Heart right ventricle (tissue), 16 donors: Measurements from ENCODE around the gene SYNJ1. TPM values are rescaled to one million over a fixed set of nuclear protein-coding genes. Genes with fewer than 3 reads are reported as not detected.
"Not testable (repeated sequence)": the region's sequence is repeated elsewhere in the genome, so short reads cannot be mapped to it uniquely, and the experiment has no call there.

Experiments
- ATAC-seq, 8 donors: fragments of 200-7000 bp; cut with Tn5 transposase; one replicate each; pipeline ENCODE4 v1.9.1; 2020; ENCODE audit warnings: mild to moderate bottlenecking in 8 of 8, moderate library complexity in 8 of 8, moderate number of reproducible peaks in 1 of 8
- DNase-seq, 2 donors: peaks; one replicate each; pipeline ENCODE4 v3.0.0-alpha.2; 2020
- H3K27ac ChIP-seq, 10 donors: fragments of 200-600 bp; sonication (generic) in 2 of 10; one replicate each; pipeline versions ENCODE4 v1.5.0 to v1.8.0; 2020 to 2022; ENCODE audit warnings: mild to moderate bottlenecking in 3 of 10
- H3K27me3 ChIP-seq, 7 donors: fragments of 200-600 bp; one replicate each; pipeline ENCODE4 v1.8.0; 2021 to 2022; ENCODE audit warnings: mild to moderate bottlenecking in 2 of 7
- H3K36me3 ChIP-seq, 9 donors: fragments of 200-600 bp; sonication (generic) in 1 of 9; one replicate each; pipeline versions ENCODE4 v1.5.0 to v1.8.0; 2020 to 2022; ENCODE audit warnings: mild to moderate bottlenecking in 2 of 9
- H3K4me1 ChIP-seq, 9 donors: fragments of 200-600 bp; sonication (generic) in 1 of 9; one replicate each; pipeline versions ENCODE4 v1.5.0 to v1.8.0; 2020 to 2022; ENCODE audit warnings: mild to moderate bottlenecking in 4 of 9
- H3K4me3 ChIP-seq, 10 donors: fragments of 200-600 bp; sonication (generic) in 2 of 10; one replicate each; pipeline versions ENCODE4 v1.5.0 to v1.8.0; 2020 to 2022; ENCODE audit warnings: mild to moderate bottlenecking in 7 of 10, moderate library complexity in 2 of 10
- H3K9me3 ChIP-seq, 11 donors: fragments of 200-600 bp in 10 of 11; sonication (generic) in 2 of 11; one replicate each; pipeline versions ENCODE4 v1.5.0 to v1.8.0; 2013 to 2022; ENCODE audit warnings: mild to moderate bottlenecking in 2 of 11, control low read depth in 1 of 11, moderate library complexity in 1 of 11
- CTCF ChIP-seq, 9 donors: fragments of 200-600 bp; sonication (generic) in 2 of 9; IDR thresholded peaks; one replicate each; pipeline versions ENCODE4 v1.5.0 to v1.8.0; 2021 to 2022; ENCODE audit warnings: antibody characterized with exemption in 9 of 9, mild to moderate bottlenecking in 5 of 9, moderate library complexity in 1 of 9
- WGBS, 2 donors: extraction: QIAGEN DNeasy Blood & Tissue Kit; methylation state at CpG; one replicate each; pipeline ENCODE4 v1.1.7; 2013; ENCODE audit warnings: inconsistent platforms in 1 of 2; 5-methylcytosine and 5-hydroxymethylcytosine counted together
- intact Hi-C, 10 donors: fragments of 100-400 bp; cut with DNase I; formaldehyde crosslinking; loops; one replicate each; pipeline versions ENCODE4 v1.11.1 to v1.14.2; 2022
- polyA plus RNA-seq, 2 donors: library from polyadenylated mRNA; stranded (reverse); fragments of 200-250 nt; gene quantifications; one replicate each; pipeline ENCODE4 v1.2.3, GENCODE V29; 2013
- total RNA-seq, 10 donors: library from RNA; stranded (reverse); fragmentation: NEBNext Ultra II Directional in 3 of 10; extraction: Animal tissue kit (Norgen Biotek cat#: 25700) in 3 of 10; gene quantifications; one replicate each; pipeline versions ENCODE4 v1.2.1 to v1.2.4, GENCODE V29; 2021 to 2023
- donor health status: Arrhythmogenic right ventricular cardiomyopathy.
- donor health status: ischemic (EF 13 %, LVEDD 7.1; RV severe dilation, severe dysfunction).
- donor health status: healthy with polysubstance abuse.
- donor health status: DM: no; HTN: yes; CAD: no.
- donor health status: DM: no; HTN: no; CAD: no.
- donor health status: ischemic (EF 25% LVEDD 6.9; RV normal size, moderate dysfunction).
- donor health status: ischemic (EF 25% LVEDD 5.7; RV mildly dilated, moderate dysfunction).
- donor health status: healthy.
- donor health status: DM: yes; HTN: yes; CAD: no.
- donor health status: Ischemic cardiomyopathy.
- donor health status: ischemic (EF 35%, LVEDD 5.7; RV mildly dilated, moderate dysfunction).
- donor health status: nonischemic (EF 11% LVEDD 7.7; RV severe dilation, severe dysfunction).
- donor health status: DM: yes; HTN: yes; CAD: no.
- donor health status: PGD.
- donor health status: ischemic (EF 29% LVEDD 5.4; RV normal size, mild dysfunction).
- donor health status: nonischemic (EF 23%, LVEDD 6.1; RV moderate dilation, normal function).

The SYNJ1 gene
- total and polyA plus RNA-seq, 12 donors = 5.0 to 15.6 (median 11.8) TPM

GRCh38 chr21:32612999-32613337 is 114.8 kb downstream of the SYNJ1 start:
- Histone ChIP-seq H3K27me3 (no peaks in the 10 kb centered on the region), H3K27ac (peak overlapping the region; percentile 30 to 97 (median 92)), H3K4me1 (peaks cover 0 to 29% (median 18%) of the 10 kb centered on the region in 9 donors), H3K36me3 (peaks cover 0 to 25% (median 0%) of the 10 kb centered on the region in 9 donors), H3K9me3 (no peaks in the 10 kb centered on the region), H3K4me3 (peak overlapping the region; percentile 68 to 99 (median 88))
- peak in 6 of 8 donors; percentile 14 to 46 (median 32) for ATAC-seq
- intact Hi-C loops = loop anchor here in 1 of 10 donors (5.0 kb wide), 1 partner anchor 51 kb away; no protein-coding TSS in a partner anchor
- 2 to 4% methylated on average over 15 of the region's 15 CpGs for WGBS, 2 donors
- no peak for DNase-seq
- no peak for TF ChIP-seq CTCF (IDR thresholded peaks at IDR 0.05)

DNA sequence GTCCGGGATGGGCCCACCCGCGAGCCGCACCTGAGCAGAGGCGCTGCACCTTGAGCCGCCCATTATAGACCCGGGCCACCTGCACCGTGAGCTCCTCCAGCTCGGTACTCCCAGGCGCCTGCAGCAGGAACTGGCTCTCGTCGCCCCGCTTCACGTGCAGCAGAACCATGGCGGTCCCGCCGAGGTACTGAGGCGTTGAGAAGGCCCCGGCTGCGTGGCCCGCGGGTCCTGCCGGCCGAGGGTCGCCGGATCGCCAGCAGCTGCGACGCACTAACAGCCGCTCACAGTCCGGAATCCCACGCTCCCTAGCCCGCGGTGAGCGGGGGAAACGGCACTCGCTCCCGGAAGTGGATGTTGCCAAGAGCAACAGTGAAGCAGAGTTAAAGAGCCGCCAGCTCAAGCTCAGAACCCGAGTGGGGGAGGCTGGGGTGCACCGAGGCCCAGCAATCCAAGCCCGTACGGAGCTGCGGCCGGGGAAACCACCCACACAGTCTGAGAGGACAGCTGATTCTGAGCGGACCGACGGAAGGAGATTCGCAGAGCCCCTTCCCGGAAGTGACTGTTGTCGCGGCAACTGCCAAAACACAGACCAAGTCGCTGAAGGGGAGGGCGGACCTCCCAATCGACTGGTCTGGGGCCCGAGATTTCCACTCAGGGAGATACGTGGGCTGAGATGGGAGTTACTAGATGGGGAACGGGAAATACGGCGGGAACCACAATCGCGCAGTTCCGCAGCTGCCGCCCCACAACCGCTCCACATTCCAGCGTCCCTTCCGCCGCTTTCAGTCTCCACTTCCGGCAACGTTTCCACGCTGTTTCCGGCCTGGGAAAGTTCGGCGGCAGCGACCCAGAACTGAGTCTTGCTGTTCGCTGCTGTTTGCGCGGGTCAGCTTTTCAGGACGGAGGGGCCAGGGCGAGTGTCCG is 115.5 kb downstream of the SYNJ1 start, which contains the start of gene CFAP298:
TSS of gene CFAP298 (minus strand) at position 303 of the 924 bp plus-strand sequence. CDS start at position 169, 134 bp downstream.
- intact Hi-C loops = loop anchor here in 1 of 10 donors (5.0 kb wide), 1 partner anchor 50 kb away; no protein-coding TSS in a partner anchor
- DNase-seq (peak; percentile 83 to 91), ATAC-seq (peak; percentile 94 to 97 (median 95))
- WGBS, 2 donors = 0% methylated on average over 80 to 81 of the region's 81 CpGs
- Histone ChIP-seq H3K4me1 (peaks cover 0 to 29% (median 18%) of the 10 kb centered on the region in 9 donors), H3K9me3 (no peaks in the 10 kb centered on the region), H3K36me3 (peaks cover 0 to 31% (median 5%) of the 10 kb centered on the region in 9 donors), H3K27me3 (no peaks in the 10 kb centered on the region), H3K27ac (peak within 1 kb of the TSS; percentile 30 to 97 (median 92)), H3K4me3 (peak within 1 kb of the TSS; percentile 68 to 99 (median 88))
- no peak for TF ChIP-seq CTCF (IDR thresholded peaks at IDR 0.05)

GRCh38 chr21:32611471-32611997 is 116.3 kb downstream of the SYNJ1 start:
- Histone ChIP-seq H3K27me3 (no peaks in the 10 kb centered on the region), H3K9me3 (no peaks in the 10 kb centered on the region), H3K4me3 (peak overlapping the region; percentile 68 to 99 (median 88)), H3K4me1 (peaks cover 0 to 29% (median 18%) of the 10 kb centered on the region in 9 donors), H3K27ac (peak overlapping the region; percentile 30 to 97 (median 92)), H3K36me3 (peaks cover 0 to 39% (median 10%) of the 10 kb centered on the region in 9 donors)
- intact Hi-C loops = loop anchor here in 1 of 10 donors (5.0 kb wide), 1 partner anchor 49 kb away; no protein-coding TSS in a partner anchor
- ATAC-seq (peak in 5 of 8 donors; percentile 1 to 38 (median 25)), DNase-seq (peak in 1 of 2 donors; percentile 18)
- WGBS, 2 donors = 0 to 1% methylated on average over 28 of the region's 28 CpGs
- no peak for TF ChIP-seq CTCF (IDR thresholded peaks at IDR 0.05)

GRCh38 chr21:32610940-32611339 is 116.9 kb downstream of the SYNJ1 start:
- WGBS, 2 donors = 79 to 81% methylated on average over 17 of the region's 17 CpGs
- H3K27ac ChIP-seq = peak overlapping the region in 3 of 10 donors; percentile 92 to 95 (median 93)
- not testable (repeated sequence) for DNase-seq, H3K9me3 ChIP-seq, ATAC-seq, H3K27me3 ChIP-seq
- H3K4me1 ChIP-seq = peaks cover 0 to 29% (median 18%) of the 10 kb centered on the region in 9 donors
- intact Hi-C loops = loop anchor here in 1 of 10 donors (5.0 kb wide), 1 partner anchor 49 kb away; no protein-coding TSS in a partner anchor
- peaks cover 0 to 45% (median 16%) of the 10 kb centered on the region in 9 donors for H3K36me3 ChIP-seq
- H3K4me3 ChIP-seq = peak overlapping the region; percentile 68 to 99 (median 88)
